H9 (cell line): ENCODE results near the gene FATE1. TPM values are rescaled to one million over a fixed set of nuclear protein-coding genes. Genes with fewer than 3 reads are reported as not detected.

Source experiments
- DNase-seq: peaks from one replicate; pipeline ENCODE4 v3.0.0-alpha.2; 2017
- H2AFZ ChIP-seq: one replicate; pipeline ENCODE4 v1.6.1; 2013; ENCODE audit warnings: mild to moderate bottlenecking, low read length, control low read depth, moderate library complexity
- H2AK5ac ChIP-seq: 2 replicates; pipeline ENCODE4 v1.6.1; 2013; ENCODE audit warnings: low read length, control low read depth, mixed read lengths; ENCODE audit not compliant: insufficient read length
- H2BK120ac ChIP-seq: one replicate; pipeline ENCODE4 v1.6.1; 2013; ENCODE audit warnings: low read depth, mild to moderate bottlenecking, low read length, control low read depth, inconsistent platforms; ENCODE audit not compliant: poor library complexity, severe bottlenecking
- H2BK12ac ChIP-seq: 2 replicates; pipeline ENCODE4 v1.6.1; 2013; ENCODE audit warnings: low read length, control low read depth, mixed read lengths, low read depth; ENCODE audit not compliant: insufficient read length
- H2BK15ac ChIP-seq: 2 replicates; pipeline ENCODE4 v1.6.1; 2013; ENCODE audit warnings: low read depth, low read length, control low read depth
- H2BK20ac ChIP-seq: one replicate; pipeline ENCODE4 v1.6.1; 2013; ENCODE audit warnings: low read depth, mild to moderate bottlenecking, low read length, control low read depth, inconsistent platforms; ENCODE audit not compliant: poor library complexity, severe bottlenecking
- H2BK5ac ChIP-seq: 2 replicates; pipeline ENCODE4 v1.6.1; 2013; ENCODE audit warnings: low read length, control low read depth, mixed read lengths; ENCODE audit not compliant: insufficient read length
- H3K14ac ChIP-seq: 2 replicates; pipeline ENCODE4 v1.6.1; 2013; ENCODE audit warnings: low read length, control low read depth; ENCODE audit not compliant: insufficient read depth
- H3K18ac ChIP-seq: 2 replicates; pipeline ENCODE4 v1.6.1; 2013; ENCODE audit warnings: low read depth, mild to moderate bottlenecking, mixed read lengths, low read length, control low read depth; ENCODE audit not compliant: insufficient read length
- H3K23ac ChIP-seq: 2 replicates; pipeline ENCODE4 v1.6.1; 2013; ENCODE audit warnings: low read length, control low read depth, mixed read lengths, low read depth; ENCODE audit not compliant: insufficient read length
- H3K23me2 ChIP-seq: 2 replicates; pipeline ENCODE4 v1.6.1; 2013; ENCODE audit warnings: low read depth, mild to moderate bottlenecking, mixed read lengths, low read length, control low read depth; ENCODE audit not compliant: insufficient read length, poor library complexity, severe bottlenecking
- H3K27ac ChIP-seq: 2 replicates; pipeline ENCODE4 v1.5.1; 2013; ENCODE audit warnings: low read length, control low read depth, mixed read lengths, low read depth; ENCODE audit not compliant: insufficient read length
- H3K27me3 ChIP-seq: 2 replicates; pipeline ENCODE4 v1.6.1; 2013; ENCODE audit warnings: low read length, control low read depth, inconsistent platforms; ENCODE audit not compliant: insufficient read depth
- H3K4ac ChIP-seq: 2 replicates; pipeline ENCODE4 v1.6.1; 2013; ENCODE audit warnings: low read depth, mild to moderate bottlenecking, control low read depth, inconsistent platforms, low read length, moderate library complexity
- H3K4me1 ChIP-seq: 2 replicates; pipeline ENCODE4 v1.6.1; 2013; ENCODE audit warnings: low read length, control low read depth, inconsistent platforms; ENCODE audit not compliant: insufficient read depth
- H3K4me2 ChIP-seq: 2 replicates; pipeline ENCODE4 v1.6.1; 2013; ENCODE audit warnings: low read length, control low read depth, mixed read lengths; ENCODE audit not compliant: insufficient read length, insufficient read depth
- H3K56ac ChIP-seq: 2 replicates; pipeline ENCODE4 v1.6.1; 2013; ENCODE audit warnings: low read depth, mild to moderate bottlenecking, mixed read lengths, low read length, control low read depth; ENCODE audit not compliant: insufficient read length
- H3K79me1 ChIP-seq: 2 replicates; pipeline ENCODE4 v1.6.1; 2013; ENCODE audit warnings: low read depth, mild to moderate bottlenecking, moderate library complexity, low read length, control low read depth, inconsistent platforms; ENCODE audit not compliant: insufficient read depth, poor library complexity, severe bottlenecking
- H3K79me2 ChIP-seq: 2 replicates; pipeline ENCODE4 v1.6.1; 2013; ENCODE audit warnings: low read length, control low read depth, inconsistent platforms; ENCODE audit not compliant: insufficient read depth
- H3K9ac ChIP-seq: 2 replicates; pipeline ENCODE4 v1.6.1; 2013; ENCODE audit warnings: low read length, control low read depth, mixed read lengths; ENCODE audit not compliant: insufficient read length; ENCODE audit errors: extremely low read depth
- H3K9me3 ChIP-seq: one replicate; pipeline ENCODE4 v1.6.1; 2013; ENCODE audit warnings: low read depth, low read length, inconsistent platforms; ENCODE audit not compliant: control insufficient read depth
- H3T11ph ChIP-seq: one replicate; pipeline ENCODE4 v1.6.1; 2013; ENCODE audit warnings: mild to moderate bottlenecking, low read length, control low read depth, inconsistent platforms
- H4K20me1 ChIP-seq: one replicate; pipeline ENCODE4 v1.6.1; 2013; ENCODE audit not compliant: control insufficient read depth, insufficient read length, insufficient read depth
- H4K5ac ChIP-seq: 2 replicates; pipeline ENCODE4 v1.6.1; 2013; ENCODE audit warnings: low read depth, mild to moderate bottlenecking, mixed read lengths, low read length, control low read depth; ENCODE audit not compliant: insufficient read length
- H4K8ac ChIP-seq: replicated peaks from 2 replicates; pipeline ENCODE4 v1.6.1; 2013; ENCODE audit warnings: low read length, control low read depth, mixed read lengths, low read depth; ENCODE audit not compliant: insufficient read length
- H4K91ac ChIP-seq: 2 replicates; pipeline ENCODE4 v1.6.1; 2013; ENCODE audit warnings: low read depth, mild to moderate bottlenecking, moderate library complexity, mixed read lengths, low read length, control low read depth; ENCODE audit not compliant: insufficient read length
- H3K27ac Mint-ChIP-seq, 3 experiments: 2 replicates in 2 of 3; 3 replicates in 1 of 3; pipeline ENCODE4 v1.8.0; 2020 to 2021; ENCODE audit warnings: mixed read lengths in 3 of 3, mild to moderate bottlenecking in 1 of 3, moderate library complexity in 1 of 3
- H3K27me3 Mint-ChIP-seq: 2 replicates; pipeline ENCODE4 v1.8.0; 2021; ENCODE audit warnings: low read depth, mild to moderate bottlenecking, moderate library complexity, mixed read lengths
- H3K36me3 Mint-ChIP-seq, 3 experiments: 2 replicates in 2 of 3; 3 replicates in 1 of 3; pipeline ENCODE4 v1.8.0; 2020 to 2021; ENCODE audit warnings: low read depth in 3 of 3, mixed read lengths in 3 of 3; ENCODE audit not compliant: insufficient read depth in 1 of 3
- H3K4me1 Mint-ChIP-seq, 2 experiments: 2 replicates each; pipeline ENCODE4 v1.8.0; 2020; ENCODE audit warnings: mixed read lengths in 2 of 2
- H3K4me3 Mint-ChIP-seq, 2 experiments: 2 replicates in 1 of 2; 3 replicates in 1 of 2; pipeline ENCODE4 v1.8.0; 2020 to 2021; ENCODE audit warnings: mild to moderate bottlenecking in 2 of 2, mixed read lengths in 2 of 2, moderate library complexity in 1 of 2
- H3K9me3 Mint-ChIP-seq, 2 experiments: 2 replicates in 1 of 2; 3 replicates in 1 of 2; pipeline ENCODE4 v1.8.0; 2020; ENCODE audit warnings: mild to moderate bottlenecking in 2 of 2, mixed read lengths in 2 of 2, moderate library complexity in 1 of 2
- CTCF ChIP-seq: fragments of 200-600 bp; sonication (generic); conservative IDR thresholded peaks from 3 replicates; pipeline ENCODE4 v1.8.0; 2021; ENCODE audit warnings: antibody characterized with exemption, mild to moderate bottlenecking
- WGBS: extraction: QIAGEN DNeasy Blood & Tissue Kit; methylation state at CpG from one replicate; pipeline ENCODE4 v1.1.7; 2013; ENCODE audit warnings: missing lambda C conversion rate, low lambda C conversion rate, mixed read lengths; ENCODE audit not compliant: insufficient read length; ENCODE audit errors: extremely low coverage; 5-methylcytosine and 5-hydroxymethylcytosine counted together
- total RNA-seq: library from RNA; stranded (reverse); gene quantifications from 2 replicates; pipeline ENCODE4 v1.2.1, GENCODE V29; 2021

Gene FATE1
- total RNA-seq, 1 experiment from 2014 or later, result not detected

DNA sequence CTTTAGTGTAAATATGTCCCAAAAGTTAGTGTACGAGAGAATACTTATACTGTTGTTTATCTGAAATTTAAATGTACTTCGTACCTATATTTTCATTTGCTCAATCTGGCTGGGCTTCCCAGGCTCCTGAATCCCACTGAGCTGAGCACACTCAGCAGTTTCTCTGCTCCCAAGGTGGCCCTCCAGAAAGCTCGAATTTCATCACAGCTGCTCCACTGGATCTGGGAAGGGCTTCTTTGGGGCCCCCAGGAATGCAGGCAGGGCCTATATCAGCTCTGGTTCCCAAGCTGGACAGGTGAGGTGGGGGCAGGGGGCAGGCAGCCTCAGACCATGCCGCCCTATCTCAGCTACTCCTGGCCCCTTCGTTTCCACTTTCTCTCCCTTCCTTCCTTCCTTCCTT is 1.5 kb upstream of the FATE1 start:
- WGBS, result no CpG with 5 or more reads among the region's 5 CpGs
- Histone ChIP-seq H2BK15ac (no peak overlapping the region), H4K5ac (no peak overlapping the region), H3K9me3 (peaks cover 34% of the 10 kb centered on the region), H3K18ac (no peak overlapping the region), H2AFZ (no peak overlapping the region), H3K79me1 (no peaks in the 10 kb centered on the region), H4K20me1 (no peaks in the 10 kb centered on the region), H3K4ac (no peak overlapping the region), H3K14ac (no peak overlapping the region), H2BK12ac (no peak overlapping the region), H3T11ph (no peak overlapping the region), H4K8ac (no peak overlapping the region), H2AK5ac (no peak overlapping the region), H3K27ac (no peak overlapping the region), H3K27me3 (no peaks in the 10 kb centered on the region), H2BK120ac (no peak overlapping the region), H3K23me2 (no peaks in the 10 kb centered on the region), H3K9ac (no peak overlapping the region), H2BK20ac (no peak overlapping the region), H3K56ac (no peak overlapping the region), H2BK5ac (no peak overlapping the region), H3K79me2 (no peaks in the 10 kb centered on the region), H4K91ac (no peak overlapping the region), H3K4me1 (no peaks in the 10 kb centered on the region; the same call in 1 of the 2 replicates), H3K23ac (no peak overlapping the region), H3K4me2 (no peak overlapping the region)
- Mint-ChIP-seq H3K4me3 (no peak overlapping the region), H3K4me1 (peaks cover 13 to 19% of the 10 kb centered on the region in 2 experiments), H3K36me3 (peaks cover 0 to 2% (median 0%) of the 10 kb centered on the region in 3 experiments; a peak in 2 of 7 replicates), H3K9me3 (peaks cover 59 to 60% of the 10 kb centered on the region in 2 experiments), H3K27ac (no peak overlapping the region), H3K27me3 (peaks cover 8% of the 10 kb centered on the region)
- DNase-seq, result no peak
- TF ChIP-seq CTCF, result no peak
